ENCODE results near the gene BCAS3.

DNA sequence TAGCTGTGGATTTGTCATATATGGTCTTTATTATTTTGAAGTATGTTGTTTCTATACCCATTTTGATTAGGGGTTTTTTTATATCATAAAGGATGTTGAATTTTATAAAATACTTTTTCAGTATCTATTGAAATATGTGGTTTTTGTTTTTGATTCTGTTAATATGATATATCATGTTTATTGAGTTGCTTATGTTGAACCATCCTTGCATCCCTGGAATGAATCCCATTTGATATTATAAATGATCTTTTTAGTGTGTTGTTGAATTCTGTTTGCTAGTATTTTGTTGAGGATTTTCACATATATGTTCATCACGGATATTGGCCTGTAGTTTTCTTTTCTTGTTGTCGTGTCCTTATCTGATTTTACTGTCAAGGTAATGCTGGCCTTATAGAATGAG lies 286.5 kb downstream of the BCAS3 start:
- TF ChIP-seq, protein P1, sequence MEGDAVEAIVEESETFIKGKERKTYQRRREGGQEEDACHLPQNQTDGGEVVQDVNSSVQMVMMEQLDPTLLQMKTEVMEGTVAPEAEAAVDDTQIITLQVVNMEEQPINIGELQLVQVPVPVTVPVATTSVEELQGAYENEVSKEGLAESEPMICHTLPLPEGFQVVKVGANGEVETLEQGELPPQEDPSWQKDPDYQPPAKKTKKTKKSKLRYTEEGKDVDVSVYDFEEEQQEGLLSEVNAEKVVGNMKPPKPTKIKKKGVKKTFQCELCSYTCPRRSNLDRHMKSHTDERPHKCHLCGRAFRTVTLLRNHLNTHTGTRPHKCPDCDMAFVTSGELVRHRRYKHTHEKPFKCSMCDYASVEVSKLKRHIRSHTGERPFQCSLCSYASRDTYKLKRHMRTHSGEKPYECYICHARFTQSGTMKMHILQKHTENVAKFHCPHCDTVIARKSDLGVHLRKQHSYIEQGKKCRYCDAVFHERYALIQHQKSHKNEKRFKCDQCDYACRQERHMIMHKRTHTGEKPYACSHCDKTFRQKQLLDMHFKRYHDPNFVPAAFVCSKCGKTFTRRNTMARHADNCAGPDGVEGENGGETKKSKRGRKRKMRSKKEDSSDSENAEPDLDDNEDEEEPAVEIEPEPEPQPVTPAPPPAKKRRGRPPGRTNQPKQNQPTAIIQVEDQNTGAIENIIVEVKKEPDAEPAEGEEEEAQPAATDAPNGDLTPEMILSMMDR (IDR thresholded peaks at IDR 0.05) = no peak
- no peak for TF ChIP-seq POLR2A (IDR thresholded peaks at IDR 0.05)

All from transverse colon (tissue), 3 donors.